ENCODE data around the gene PDHB.

PDHB gene

DNA sequence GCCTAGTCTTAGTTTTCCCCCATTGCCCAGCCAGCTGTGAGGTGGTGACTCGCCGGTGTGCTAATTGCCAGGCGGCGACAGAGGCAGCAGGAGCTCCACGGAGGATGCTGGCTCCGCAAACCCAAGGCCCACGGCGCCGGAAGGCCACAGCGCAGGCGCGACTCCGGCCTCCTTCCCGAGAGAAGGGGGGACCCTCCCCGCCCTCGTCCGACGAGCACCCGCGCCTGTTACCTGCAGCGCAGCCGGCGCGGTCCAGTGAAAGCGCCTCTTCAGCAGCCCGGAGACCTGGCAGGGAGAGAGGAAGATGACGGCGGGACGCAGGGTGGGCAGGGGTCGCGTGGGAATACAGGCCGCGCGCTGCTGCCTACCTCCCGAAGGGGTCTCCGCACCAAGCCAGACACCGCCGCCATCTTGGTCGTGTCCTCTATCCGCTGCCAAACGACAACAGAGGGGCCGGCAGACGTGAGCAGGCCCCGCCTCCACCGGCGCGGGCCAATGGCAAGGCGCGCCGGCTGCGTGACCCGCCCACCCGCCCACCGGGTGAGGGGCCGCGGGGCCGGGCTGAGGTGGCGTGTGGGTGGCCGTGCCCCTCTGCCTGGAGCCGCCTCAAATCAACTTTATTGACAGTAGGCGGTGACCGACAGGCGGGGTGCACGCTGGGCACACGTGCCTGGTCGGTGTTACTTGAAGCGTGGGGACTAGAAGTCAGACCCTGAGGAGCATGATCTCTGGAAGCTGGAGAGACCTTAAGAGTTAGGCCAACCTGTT lies at the start of gene PDHB:
Gene PDHB (minus strand): TSS at position 433 of the 768 bp plus-strand sequence. CDS start 23 bp downstream, at position 410.
- H3K4me3 Mint-ChIP-seq = peak within 1 kb of the TSS; percentile 90
- H3K27me3 Mint-ChIP-seq = no peaks in the 10 kb centered on the region
- H3K36me3 Mint-ChIP-seq (ENCODE audit: low read depth) = peaks cover 21% of the 10 kb centered on the region
- DNase-seq = peak; percentile 89
- ATAC-seq = peak; percentile 95
- H3K27ac Mint-ChIP-seq = peak within 1 kb of the TSS; percentile 92
- H3K9me3 Mint-ChIP-seq = no peaks in the 10 kb centered on the region
- peaks cover 27% of the 10 kb centered on the region for H3K4me1 Mint-ChIP-seq

DNA sequence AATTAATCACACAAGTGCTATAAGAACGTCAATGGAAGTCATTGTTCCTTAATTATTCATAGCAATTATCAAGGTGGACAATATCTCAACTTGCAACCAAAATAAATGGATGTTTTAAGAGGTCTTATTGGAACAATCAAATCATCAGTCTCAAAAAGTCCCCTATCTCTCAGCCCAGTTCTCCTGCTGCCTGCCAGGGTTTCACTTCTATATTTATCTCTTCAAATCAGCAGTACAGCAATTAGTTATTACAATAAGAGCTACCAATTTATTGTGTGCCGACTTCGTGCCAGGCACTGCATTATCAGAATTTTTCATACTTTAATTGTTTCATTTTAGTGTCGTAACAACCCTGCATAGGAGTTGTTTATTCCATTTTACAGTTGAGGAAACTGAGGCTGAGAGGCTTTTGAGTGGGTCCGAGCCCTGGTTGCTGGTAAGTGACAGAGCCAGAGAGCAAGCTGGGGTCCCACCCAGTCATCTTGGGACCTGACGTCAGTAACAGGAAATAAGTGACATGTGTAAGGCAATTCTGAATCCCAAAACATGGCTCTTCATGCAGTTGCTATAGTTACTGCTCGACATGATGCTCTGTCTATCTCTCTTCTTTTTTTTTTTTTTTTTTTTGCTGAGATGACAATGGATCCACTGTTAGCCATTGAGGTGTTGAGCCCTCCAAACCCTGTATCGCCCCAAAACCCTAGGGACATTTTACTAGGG lies 49.4 kb upstream of the PDHB start:
- no peak for DNase-seq

DNA sequence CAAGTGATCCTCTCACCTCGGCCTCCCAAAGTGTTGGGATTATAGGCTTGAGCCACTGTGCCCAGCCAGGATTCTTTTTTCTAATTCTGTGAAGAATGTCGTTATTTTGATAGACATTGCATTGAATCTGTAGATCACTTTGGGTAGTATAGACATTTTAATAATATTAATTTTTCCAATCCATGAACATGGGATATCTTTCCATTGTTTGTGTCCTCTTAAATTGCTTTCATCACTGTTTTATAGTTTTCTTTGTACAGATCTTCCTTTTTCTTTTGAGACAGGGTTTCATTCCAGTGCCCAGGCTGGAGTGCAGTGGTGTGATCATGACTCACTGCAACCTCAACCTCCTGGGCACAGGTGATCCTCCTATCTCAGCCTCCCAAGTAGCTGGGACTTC lies 46.7 kb upstream of the PDHB start:
- Mint-ChIP-seq H3K4me1 (peaks cover 5% of the 10 kb centered on the region), H3K4me3 (no peak overlapping the region), H3K27ac (no peak overlapping the region), H3K27me3 (peaks cover 2% of the 10 kb centered on the region), H3K36me3 (ENCODE audit: low read depth) (no peaks in the 10 kb centered on the region), H3K9me3 (no peaks in the 10 kb centered on the region)
- DNase-seq (no peak), ATAC-seq (no peak)

More for the DNA sequence above, 49.4 kb upstream of the PDHB start:
- H3K9me3 Mint-ChIP-seq = no peaks in the 10 kb centered on the region
- H3K4me1 Mint-ChIP-seq = peaks cover 4% of the 10 kb centered on the region
- no peak overlapping the region for H3K27ac Mint-ChIP-seq
- H3K36me3 Mint-ChIP-seq (ENCODE audit: low read depth) = no peaks in the 10 kb centered on the region
- H3K4me3 Mint-ChIP-seq = no peak overlapping the region
- no peak for ATAC-seq
- peaks cover 5% of the 10 kb centered on the region for H3K27me3 Mint-ChIP-seq

- Mint-ChIP-seq H3K36me3 (ENCODE audit: low read depth) (no peaks in the 10 kb centered on the region), H3K9me3 (no peaks in the 10 kb centered on the region), H3K4me3 (no peak overlapping the region), H3K27ac (no peak overlapping the region), H3K27me3 (peaks cover 2% of the 10 kb centered on the region), H3K4me1 (peaks cover 20% of the 10 kb centered on the region)
- DNase-seq = no peak
- no peak for ATAC-seq
Measured at GRCh38 chr3:58478781-58479180, 45.1 kb upstream of the PDHB start.

DNA sequence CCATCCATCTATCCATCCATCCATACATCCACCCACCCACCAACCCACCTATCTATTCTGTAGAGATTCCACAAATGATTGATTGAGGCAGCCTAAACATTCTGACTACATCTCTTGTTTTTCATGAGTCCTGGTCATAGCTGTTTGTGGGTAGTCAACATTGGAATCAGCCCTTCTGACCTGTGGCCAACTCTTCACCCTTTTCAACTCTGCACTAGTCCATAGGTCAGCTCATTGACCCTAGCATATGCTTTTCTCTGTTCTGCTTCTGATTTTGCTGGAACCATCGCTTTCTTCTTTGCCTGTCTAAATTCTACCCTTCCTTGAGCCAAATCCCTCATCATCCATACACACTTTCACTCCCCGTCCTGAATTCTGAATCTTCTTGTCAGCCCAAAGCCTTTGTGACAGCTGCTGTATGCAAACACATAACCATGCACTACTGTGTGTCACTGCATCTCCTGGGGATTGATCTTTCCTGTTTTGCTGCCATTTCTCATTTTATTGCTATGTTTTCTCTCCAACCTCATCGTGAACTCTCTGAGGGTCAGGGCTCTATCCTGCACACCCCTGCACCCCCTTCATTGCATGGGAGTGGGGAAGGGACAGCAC lies 41.4 kb upstream of the PDHB start:
- no peaks in the 10 kb centered on the region for H3K36me3 Mint-ChIP-seq (ENCODE audit: low read depth)
- ATAC-seq (no peak), DNase-seq (no peak)
- H3K9me3 Mint-ChIP-seq = no peaks in the 10 kb centered on the region
- H3K27ac Mint-ChIP-seq = no peak overlapping the region
- no peaks in the 10 kb centered on the region for H3K27me3 Mint-ChIP-seq
- peaks cover 38% of the 10 kb centered on the region for H3K4me1 Mint-ChIP-seq
- no peak overlapping the region for H3K4me3 Mint-ChIP-seq

- ATAC-seq = no peak
- Mint-ChIP-seq H3K4me1 (peaks cover 38% of the 10 kb centered on the region), H3K36me3 (ENCODE audit: low read depth) (no peaks in the 10 kb centered on the region), H3K27ac (no peak overlapping the region), H3K4me3 (no peak overlapping the region), H3K27me3 (no peaks in the 10 kb centered on the region), H3K9me3 (no peaks in the 10 kb centered on the region)
- no peak for DNase-seq
Measured at GRCh38 chr3:58474348-58474911, 40.8 kb upstream of the PDHB start.

DNA sequence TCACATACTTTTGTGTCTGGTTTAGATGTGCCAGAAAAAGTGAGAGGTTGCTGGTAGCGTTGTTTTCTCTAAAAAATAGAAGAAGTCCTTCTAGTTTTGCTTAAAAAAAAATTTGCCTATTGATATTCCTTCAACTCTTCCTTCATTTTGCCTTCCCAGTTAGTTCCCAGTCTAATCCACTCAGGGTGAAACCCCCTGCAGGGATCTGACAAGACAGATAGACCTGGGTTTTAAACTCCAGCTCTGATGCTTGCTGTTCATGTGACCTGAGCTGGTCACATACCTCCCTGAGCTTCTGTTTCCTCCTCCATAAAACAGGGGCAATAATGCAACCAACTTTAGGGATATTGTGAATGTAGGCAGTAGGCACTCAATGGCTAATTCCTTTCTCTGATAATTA lies 39.6 kb upstream of the PDHB start:
- ATAC-seq = no peak
- no peaks in the 10 kb centered on the region for H3K9me3 Mint-ChIP-seq
- H3K4me1 Mint-ChIP-seq = peaks cover 38% of the 10 kb centered on the region
- H3K36me3 Mint-ChIP-seq (ENCODE audit: low read depth) = no peaks in the 10 kb centered on the region
- no peak overlapping the region for H3K4me3 Mint-ChIP-seq
- no peak for DNase-seq
- no peaks in the 10 kb centered on the region for H3K27me3 Mint-ChIP-seq
- H3K27ac Mint-ChIP-seq = no peak overlapping the region

- no peak overlapping the region for H3K4me3 Mint-ChIP-seq
- peak overlapping the region; percentile 35 for H3K27ac Mint-ChIP-seq
- H3K4me1 Mint-ChIP-seq = peaks cover 38% of the 10 kb centered on the region
- ATAC-seq = peak; percentile 97
- DNase-seq = peak; percentile 49
- no peaks in the 10 kb centered on the region for H3K36me3 Mint-ChIP-seq (ENCODE audit: low read depth)
- no peaks in the 10 kb centered on the region for H3K9me3 Mint-ChIP-seq
- H3K27me3 Mint-ChIP-seq = no peaks in the 10 kb centered on the region
Measured at GRCh38 chr3:58471025-58471887, 37.6 kb upstream of the PDHB start.

- no peaks in the 10 kb centered on the region for H3K27me3 Mint-ChIP-seq
- peaks cover 38% of the 10 kb centered on the region for H3K4me1 Mint-ChIP-seq
- no peak overlapping the region for H3K27ac Mint-ChIP-seq
- DNase-seq = no peak
- no peaks in the 10 kb centered on the region for H3K9me3 Mint-ChIP-seq
- H3K4me3 Mint-ChIP-seq = no peak overlapping the region
- no peaks in the 10 kb centered on the region for H3K36me3 Mint-ChIP-seq (ENCODE audit: low read depth)
- ATAC-seq = no peak
Measured at GRCh38 chr3:58470363-58471024, 36.9 kb upstream of the PDHB start.

DNA sequence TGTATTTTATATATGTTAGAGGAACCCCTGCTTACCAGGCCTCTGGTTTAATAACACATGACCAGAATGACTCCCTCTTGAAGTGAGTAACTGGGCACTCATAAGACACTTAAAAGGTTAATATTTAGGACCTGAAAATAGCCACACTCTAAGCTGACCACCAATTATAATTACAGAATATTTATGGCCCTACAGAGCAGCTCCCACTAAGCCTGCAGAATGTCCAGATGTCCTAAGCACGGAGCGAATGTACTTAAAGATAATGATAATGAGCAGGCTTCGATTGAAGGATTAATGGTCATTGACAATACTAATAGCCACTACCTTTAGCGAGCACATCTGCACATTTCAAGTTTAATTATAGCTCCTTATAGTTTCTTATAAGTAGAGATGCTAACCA lies 35.5 kb upstream of the PDHB start:
- no peak overlapping the region for H3K27ac Mint-ChIP-seq
- no peaks in the 10 kb centered on the region for H3K27me3 Mint-ChIP-seq
- no peaks in the 10 kb centered on the region for H3K36me3 Mint-ChIP-seq (ENCODE audit: low read depth)
- no peak for ATAC-seq
- no peak for DNase-seq
- no peaks in the 10 kb centered on the region for H3K9me3 Mint-ChIP-seq
- peaks cover 35% of the 10 kb centered on the region for H3K4me1 Mint-ChIP-seq
- no peak overlapping the region for H3K4me3 Mint-ChIP-seq

- Mint-ChIP-seq H3K27me3 (no peaks in the 10 kb centered on the region), H3K4me3 (no peak overlapping the region), H3K4me1 (peaks cover 36% of the 10 kb centered on the region), H3K9me3 (no peaks in the 10 kb centered on the region), H3K36me3 (ENCODE audit: low read depth) (no peaks in the 10 kb centered on the region), H3K27ac (no peak overlapping the region)
- DNase-seq (no peak), ATAC-seq (no peak)
Measured at GRCh38 chr3:58466899-58467563, 33.4 kb upstream of the PDHB start.

GRCh38 chr3:58464866-58465265 lies 31.2 kb upstream of the PDHB start:
- Mint-ChIP-seq H3K9me3 (no peaks in the 10 kb centered on the region), H3K4me1 (peaks cover 18% of the 10 kb centered on the region), H3K27me3 (no peaks in the 10 kb centered on the region), H3K4me3 (no peak overlapping the region), H3K27ac (no peak overlapping the region), H3K36me3 (ENCODE audit: low read depth) (no peaks in the 10 kb centered on the region)
- peak; percentile 30 for ATAC-seq
- DNase-seq = no peak

DNA sequence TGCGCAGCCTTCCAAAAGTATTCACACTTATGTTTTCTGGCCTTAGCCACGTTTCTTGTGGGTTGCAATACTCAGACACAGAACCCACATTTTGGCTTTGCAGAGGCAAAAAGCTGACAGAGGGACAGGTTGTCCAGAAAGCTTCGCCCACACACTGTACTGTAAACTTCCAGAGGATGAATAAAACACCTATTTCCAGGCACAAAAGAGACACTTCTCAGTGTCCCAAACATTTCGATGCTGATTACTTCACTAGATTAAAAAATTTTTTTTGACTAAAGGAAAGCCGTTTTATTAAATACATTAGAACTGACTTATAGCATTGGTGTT lies 30.3 kb upstream of the PDHB start:
- Mint-ChIP-seq H3K4me3 (no peak overlapping the region), H3K27ac (peak overlapping the region; percentile 18)
- no peak for ATAC-seq

More for the DNA sequence above, 30.3 kb upstream of the PDHB start:
- Mint-ChIP-seq H3K9me3 (no peaks in the 10 kb centered on the region), H3K4me1 (peaks cover 18% of the 10 kb centered on the region), H3K36me3 (ENCODE audit: low read depth) (no peaks in the 10 kb centered on the region), H3K27me3 (no peaks in the 10 kb centered on the region)
- DNase-seq = no peak
